Sigmoid colon (tissue), 7 donors: ENCODE results near the gene LTBP3. TPM values are rescaled to one million over a fixed set of nuclear protein-coding genes. Genes with fewer than 3 reads are reported as not detected.
A peak's percentile ranks its signal among the peaks of the same experiment; 100 is the strongest.

Source experiments
- DNase-seq: peaks from one replicate; pipeline ENCODE4 v3.0.0-alpha.2; 2019
- H3K27ac ChIP-seq, 4 donors: fragments of 200-600 bp; sonication (generic); one replicate each; pipeline ENCODE4 v1.5.1; 2016 to 2019; ENCODE audit warnings: mild to moderate bottlenecking in 1 of 4
- H3K27me3 ChIP-seq, 3 donors: fragments of 200-600 bp; sonication (generic); one replicate each; pipeline ENCODE4 v1.5.1; 2019; ENCODE audit warnings: mild to moderate bottlenecking in 1 of 3
- H3K36me3 ChIP-seq, 4 donors: fragments of 200-600 bp; sonication (generic); one replicate each; pipeline ENCODE4 v1.5.1; 2016 to 2019
- H3K4me1 ChIP-seq, 4 donors: fragments of 200-600 bp; sonication (generic); one replicate each; pipeline ENCODE4 v1.5.1; 2017 to 2019
- H3K4me3 ChIP-seq, 4 donors: fragments of 200-600 bp; sonication (generic); one replicate each; pipeline ENCODE4 v1.5.1; 2017 to 2019; ENCODE audit warnings: mild to moderate bottlenecking in 2 of 4, moderate library complexity in 1 of 4
- H3K9me3 ChIP-seq, 4 donors: fragments of 200-600 bp in 3 of 4; sonication (generic) in 3 of 4; one replicate each; pipeline versions ENCODE4 v1.5.1 to v1.6.1; 2013 to 2019
- CTCF ChIP-seq, 4 experiments: fragments of 450-650 bp in 3 of 4; fragments of 200-600 bp in 1 of 4; IDR thresholded peaks; one replicate each; pipeline ENCODE4 v1.5.1; 2016 to 2019; ENCODE audit warnings: antibody characterized with exemption in 4 of 4, mild to moderate bottlenecking in 3 of 4, moderate library complexity in 2 of 4
- EP300 ChIP-seq, 4 donors: sonication (generic); formaldehyde crosslinking; IDR thresholded peaks; one replicate each; pipeline ENCODE4 v1.6.1; 2017; ENCODE audit warnings: antibody characterized with exemption in 4 of 4
- POLR2A ChIP-seq, 2 donors: fragments of 450-650 bp; IDR thresholded peaks; one replicate each; pipeline ENCODE4 v1.6.1; 2016; ENCODE audit warnings: antibody characterized with exemption in 2 of 2, mild to moderate bottlenecking in 2 of 2, moderate library complexity in 2 of 2
- POLR2AphosphoS5 ChIP-seq, 4 donors: sonication (generic); formaldehyde crosslinking; IDR thresholded peaks; one replicate each; pipeline ENCODE4 v1.6.1; 2017; ENCODE audit warnings: antibody characterized with exemption in 4 of 4
- WGBS, 2 donors: extraction: QIAGEN DNeasy Blood & Tissue Kit; methylation state at CpG; one replicate each; pipeline ENCODE4 v1.1.7; 2013; 5-methylcytosine and 5-hydroxymethylcytosine counted together
- intact Hi-C: fragments of 100-400 bp; cut with DNase I; formaldehyde crosslinking; loops from one replicate; pipeline ENCODE4 v1.15.1; 2023
- polyA plus RNA-seq, 3 donors: library from polyadenylated mRNA; stranded (reverse); fragments of 200-250 nt; gene quantifications; one replicate each; pipeline ENCODE4 v1.2.3, GENCODE V29; 2013
- total RNA-seq, 4 donors: library from RNA; depleted of rRNA; stranded (reverse); fragments of >200 nt; gene quantifications; one replicate each; pipeline ENCODE4 v1.1.0, GENCODE V29; 2016
- donor health status: healthy with polysubstance abuse.
- donor health status: Bipolar disorder and iron deficiency.
- donor health status: healthy.

Gene LTBP3
- total and polyA plus RNA-seq, 7 donors, result 3.9 to 268 (median 79.6) TPM

GRCh38 chr11:65581928-65582327 is 23.8 kb upstream of the LTBP3 start:
- intact Hi-C loops, result no loop called here
- 91 to 93% methylated on average over 3 of the region's 3 CpGs for WGBS, 2 donors
- H3K4me3 ChIP-seq, result no peak overlapping the region
- TF ChIP-seq CTCF (IDR thresholded peaks at IDR 0.05) (no peak), POLR2AphosphoS5 (IDR thresholded peaks at IDR 0.05) (no peak), POLR2A (IDR thresholded peaks at IDR 0.05) (no peak), EP300 (IDR thresholded peaks at IDR 0.05) (no peak)
- peaks cover 0 to 75% (median 57%) of the 10 kb centered on the region in 4 donors for H3K4me1 ChIP-seq
- H3K27me3 ChIP-seq, result no peaks in the 10 kb centered on the region
- H3K9me3 ChIP-seq, result no peaks in the 10 kb centered on the region
- peaks cover 45 to 81% (median 50%) of the 10 kb centered on the region in 4 donors for H3K36me3 ChIP-seq
- H3K27ac ChIP-seq, result peak overlapping the region; percentile 64 to 98 (median 86)
- DNase-seq, result no peak

- Histone ChIP-seq H3K4me1 (peaks cover 0 to 66% (median 48%) of the 10 kb centered on the region in 4 donors), H3K4me3 (no peak overlapping the region), H3K27ac (peak overlapping the region; percentile 64 to 98 (median 86)), H3K27me3 (no peaks in the 10 kb centered on the region), H3K36me3 (peaks cover 42 to 77% (median 50%) of the 10 kb centered on the region in 4 donors), H3K9me3 (no peaks in the 10 kb centered on the region)
- intact Hi-C loops, result no loop called here
- DNase-seq, result no peak
- TF ChIP-seq EP300 (IDR thresholded peaks at IDR 0.05) (no peak), CTCF (IDR thresholded peaks at IDR 0.05) (no peak), POLR2AphosphoS5 (IDR thresholded peaks at IDR 0.05) (no peak), POLR2A (IDR thresholded peaks at IDR 0.05) (no peak)
- 94 to 95% methylated on average over 8 of the region's 8 CpGs for WGBS, 2 donors
Observed at GRCh38 chr11:65580756-65581155, 22.6 kb upstream of the LTBP3 start.

- Histone ChIP-seq H3K36me3 (peaks cover 41 to 71% (median 47%) of the 10 kb centered on the region in 4 donors), H3K4me3 (no peak overlapping the region), H3K27me3 (no peaks in the 10 kb centered on the region), H3K4me1 (peaks cover 0 to 65% (median 48%) of the 10 kb centered on the region in 4 donors), H3K27ac (peak overlapping the region; percentile 64 to 98 (median 86)), H3K9me3 (no peaks in the 10 kb centered on the region)
- TF ChIP-seq EP300 (IDR thresholded peaks at IDR 0.05) (no peak), POLR2A (IDR thresholded peaks at IDR 0.05) (no peak), POLR2AphosphoS5 (IDR thresholded peaks at IDR 0.05) (no peak), CTCF (IDR thresholded peaks at IDR 0.05) (no peak)
- no peak for DNase-seq
- intact Hi-C loops, result no loop called here
- 93% methylated on average over 19 of the region's 19 CpGs for WGBS, 2 donors
Observed at GRCh38 chr11:65580031-65580692, 22.0 kb upstream of the LTBP3 start.

GRCh38 chr11:65579291-65579690 is 21.1 kb upstream of the LTBP3 start:
- WGBS, 2 donors, result 92% methylated on average over 4 of the region's 4 CpGs
- peaks cover 41 to 62% (median 42%) of the 10 kb centered on the region in 4 donors for H3K36me3 ChIP-seq

More at GRCh38 chr11:65579291-65579690, 21.1 kb upstream of the LTBP3 start:
- TF ChIP-seq EP300 (IDR thresholded peaks at IDR 0.05) (no peak), POLR2A (IDR thresholded peaks at IDR 0.05) (no peak), CTCF (IDR thresholded peaks at IDR 0.05) (no peak), POLR2AphosphoS5 (IDR thresholded peaks at IDR 0.05) (no peak)
- H3K4me3 ChIP-seq, result no peak overlapping the region
- intact Hi-C loops, result no loop called here
- peak overlapping the region; percentile 91 to 98 (median 98) for H3K27ac ChIP-seq
- H3K27me3 ChIP-seq, result no peaks in the 10 kb centered on the region
- no peak for DNase-seq
- H3K4me1 ChIP-seq, result peaks cover 0 to 65% (median 48%) of the 10 kb centered on the region in 4 donors
- no peaks in the 10 kb centered on the region for H3K9me3 ChIP-seq
